Measurements from ENCODE around the gene WNK2.
"Not testable (repeated sequence)": the region's sequence is repeated elsewhere in the genome, so short reads cannot be mapped to it uniquely, and the experiment has no call there.

Gene WNK2

DNA sequence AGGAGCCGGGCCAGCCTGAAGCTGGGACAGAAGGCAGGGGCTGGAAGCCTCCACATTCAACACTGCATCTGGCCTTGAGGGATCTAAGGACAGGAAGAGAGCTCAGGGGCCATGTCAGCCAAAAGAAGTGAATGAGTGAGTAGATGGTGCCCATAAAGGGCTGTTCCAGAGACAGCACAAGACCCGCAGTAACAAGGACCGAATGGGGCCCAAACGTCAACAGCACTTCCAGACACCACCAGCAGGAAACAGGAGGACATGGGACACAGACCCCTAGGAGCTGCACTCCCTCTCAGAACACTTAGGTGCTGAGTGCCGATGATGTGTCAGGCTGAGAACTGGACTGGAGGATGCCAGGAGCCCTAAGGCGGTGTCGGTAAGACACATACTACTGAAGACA is 152.8 kb downstream of the WNK2 start:
- no peak for DNase-seq (ENCODE audit: low spot score)

DNA sequence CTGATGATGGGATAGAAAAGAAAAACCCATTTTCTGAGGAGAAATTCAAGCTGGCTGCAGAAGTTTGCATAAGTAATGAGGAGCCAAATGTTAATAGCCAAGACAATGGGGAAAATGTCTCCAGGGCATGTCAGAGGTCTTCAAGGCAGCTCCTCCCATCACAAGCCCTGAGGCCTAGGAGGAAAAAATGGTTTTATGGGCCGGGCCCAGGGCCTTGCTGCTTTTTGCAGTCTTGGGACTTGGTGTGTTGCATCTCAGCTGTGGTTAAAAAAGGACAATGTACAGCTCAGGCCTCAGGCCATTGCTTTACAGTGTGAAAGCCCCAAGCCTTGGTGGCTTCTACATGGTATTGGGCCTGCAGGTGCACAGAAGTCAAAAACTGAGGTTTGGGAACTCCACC is 154.3 kb downstream of the WNK2 start:
- not testable (repeated sequence) for DNase-seq (ENCODE audit: low spot score)

DNA sequence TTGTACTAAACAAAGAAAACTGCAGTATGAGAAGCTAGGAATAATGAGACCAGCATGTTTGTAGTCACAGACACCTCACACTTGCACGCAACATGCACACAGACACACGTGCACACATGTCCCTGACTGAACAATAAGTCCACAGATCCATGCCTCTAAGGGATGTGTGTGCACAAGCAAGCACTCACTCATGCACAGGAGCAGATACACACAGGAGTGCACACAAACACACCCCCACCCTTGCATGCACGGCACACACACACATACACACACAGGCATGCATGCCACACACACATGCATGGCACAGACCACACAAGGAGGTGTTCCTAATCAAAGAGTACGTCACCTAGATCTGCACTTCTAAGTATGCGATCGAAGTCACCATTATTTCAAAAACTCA is 156.2 kb downstream of the WNK2 start:
- no peak for DNase-seq (ENCODE audit: low spot score)

DNA sequence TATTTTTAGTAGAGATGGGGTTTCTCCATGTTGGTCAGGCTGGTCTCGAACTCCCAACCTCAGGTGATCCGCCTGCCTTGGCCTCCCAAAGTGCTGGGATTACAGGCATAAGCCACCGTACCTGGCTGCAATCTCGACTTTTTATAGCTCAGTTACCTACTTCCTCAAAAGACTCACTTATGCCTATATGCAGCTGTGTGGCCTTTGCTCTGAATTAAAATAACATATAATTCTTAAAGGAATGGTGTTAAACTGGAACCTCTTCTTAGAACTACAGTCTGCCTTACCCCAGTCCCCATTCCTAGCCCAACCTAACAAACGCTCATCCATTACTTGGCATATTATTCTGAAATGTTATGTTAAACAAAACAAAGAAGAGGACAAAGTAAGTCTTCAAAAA is 157.9 kb downstream of the WNK2 start:
- DNase-seq (ENCODE audit: low spot score) = not testable (repeated sequence)

DNA sequence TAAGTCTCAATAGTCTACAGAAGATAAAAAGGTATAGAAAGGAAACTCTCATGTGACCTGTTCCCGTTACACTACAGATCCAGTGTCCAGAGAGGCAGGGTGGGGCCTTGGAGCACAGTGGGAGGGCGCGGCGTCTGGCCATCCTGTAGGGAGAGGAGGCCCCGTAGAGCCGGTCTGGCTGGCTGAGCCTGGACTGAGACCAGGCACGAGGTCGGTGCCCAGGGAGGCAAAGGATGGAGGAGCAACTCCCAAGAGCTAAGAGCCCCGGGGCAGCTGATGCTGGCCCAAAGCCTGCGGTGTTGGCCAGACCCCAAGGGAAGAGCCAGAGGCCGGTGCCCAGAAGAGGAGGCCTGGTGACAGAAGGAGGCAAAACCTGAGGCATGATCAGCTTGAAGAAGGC is 158.5 kb downstream of the WNK2 start:
- not testable (repeated sequence) for DNase-seq (ENCODE audit: low spot score)

DNA sequence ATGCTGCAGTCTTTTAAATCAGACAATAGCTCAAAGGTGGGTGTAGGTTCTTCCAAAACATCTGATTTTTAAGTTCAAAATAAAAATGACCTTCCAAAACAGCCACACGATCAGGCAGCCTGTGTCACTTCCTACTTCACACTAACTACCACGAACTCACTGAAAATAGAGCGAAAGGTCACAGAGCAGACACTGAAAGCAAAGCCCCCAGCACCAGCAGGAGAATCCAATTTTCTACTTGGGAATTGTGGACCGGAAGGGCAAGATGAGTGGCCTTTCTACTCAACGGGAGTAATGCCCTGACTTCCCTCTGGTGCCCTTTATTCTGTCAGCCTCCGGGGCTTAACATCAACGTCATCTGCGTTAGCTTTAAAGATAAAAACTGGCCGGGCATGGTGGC is 159.7 kb downstream of the WNK2 start:
- no peak for DNase-seq (ENCODE audit: low spot score)

DNA sequence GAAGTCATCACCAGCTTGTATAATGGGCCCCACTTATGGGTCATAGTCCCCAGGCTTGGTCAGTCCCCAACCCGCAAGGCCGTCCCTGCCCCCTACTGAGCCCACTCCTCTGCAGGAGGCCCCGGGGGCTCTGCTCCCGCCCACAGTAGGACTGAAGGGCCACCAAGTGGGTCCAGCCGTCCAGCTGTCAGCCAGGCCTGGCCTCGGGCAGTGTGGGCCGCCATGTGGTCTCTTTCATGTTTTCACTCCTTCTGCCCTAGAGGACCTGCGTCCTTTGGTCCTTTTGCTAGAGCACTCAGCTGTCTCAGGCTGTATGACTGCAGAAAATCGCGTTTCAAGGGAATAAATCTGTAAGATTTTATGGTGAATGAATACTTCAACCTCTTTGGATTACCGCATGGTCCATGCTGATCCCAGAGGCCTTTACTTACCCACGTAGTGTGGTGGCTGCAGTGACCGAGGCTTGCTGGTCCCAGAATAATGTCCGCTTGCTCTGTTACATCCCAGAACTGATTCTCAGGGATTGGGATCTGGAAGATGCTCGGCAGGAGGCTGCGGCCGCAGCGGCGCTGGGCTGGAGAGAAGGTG is 161.8 kb downstream of the WNK2 start:
- no peak for DNase-seq (ENCODE audit: low spot score)

DNA sequence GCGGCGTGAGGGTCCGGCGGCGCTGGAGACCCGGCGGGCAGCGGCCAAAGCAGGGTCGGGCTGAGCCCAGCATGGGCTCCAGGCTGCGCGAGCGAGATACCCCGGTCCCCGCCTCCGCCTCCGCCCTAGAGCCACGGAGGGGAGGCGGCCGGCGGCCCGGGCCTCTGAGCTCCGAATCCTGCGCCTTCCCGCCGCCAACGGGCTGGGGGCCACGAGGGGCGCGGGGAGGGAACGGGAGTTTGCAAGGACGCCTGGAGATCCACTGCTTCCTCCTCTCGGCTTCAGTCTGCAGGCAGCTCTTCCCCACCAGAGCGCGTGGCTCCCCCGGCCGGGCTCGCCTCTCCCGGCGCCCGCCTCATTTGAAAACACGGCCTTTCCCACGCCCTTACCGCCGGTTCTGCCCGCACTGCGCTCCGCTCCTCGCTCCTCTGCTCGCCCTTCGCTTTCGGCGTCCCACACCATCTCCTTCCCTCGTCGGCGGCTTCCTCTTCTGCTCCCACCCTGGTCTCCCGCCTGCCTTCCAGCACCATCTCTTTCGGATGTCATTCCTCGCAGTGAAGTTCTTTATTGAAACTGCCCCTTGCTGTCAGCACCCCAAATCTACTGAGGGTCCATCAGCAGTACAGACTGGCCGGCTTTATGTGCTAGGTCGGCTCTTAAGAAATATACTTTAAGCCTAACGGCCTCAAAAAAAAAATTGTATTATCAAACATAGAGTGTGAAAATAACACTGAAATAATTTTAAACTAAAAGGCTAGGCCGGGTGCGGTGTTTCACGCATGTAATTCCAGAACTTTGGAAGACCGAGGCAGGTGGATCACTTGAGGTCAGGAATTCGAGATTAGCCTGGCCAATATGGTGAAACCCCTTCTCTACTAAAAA is 162.5 kb downstream of the WNK2 start:
- peak; percentile 49 for DNase-seq (ENCODE audit: low spot score)

DNA sequence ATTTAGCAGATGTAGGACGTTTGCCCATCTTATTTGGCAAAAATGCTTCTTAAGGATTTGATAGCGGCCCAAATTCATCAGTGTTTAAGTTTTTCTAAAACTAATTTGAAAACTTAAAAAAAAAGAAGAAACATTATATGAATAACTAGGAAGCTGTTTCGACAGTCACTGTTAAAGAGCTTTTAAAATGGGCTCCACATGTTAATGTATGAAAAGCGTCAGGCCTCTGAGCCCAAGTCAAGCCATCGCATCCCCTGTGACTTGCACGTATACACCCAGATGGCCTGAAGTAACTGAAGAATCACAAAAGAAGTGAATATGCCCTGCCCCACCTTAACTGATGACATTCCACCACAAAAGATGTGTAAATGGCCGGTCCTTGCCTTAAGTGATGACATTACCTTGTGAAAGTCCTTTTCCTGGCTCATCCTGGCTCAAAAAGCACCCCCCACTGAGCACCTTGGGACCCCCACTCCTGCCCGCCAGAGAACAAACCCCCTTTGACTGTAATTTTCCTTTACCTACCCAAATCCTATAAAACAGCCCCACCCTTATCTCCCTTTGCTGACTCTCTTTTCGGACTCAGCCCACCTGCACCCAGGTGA is 163.5 kb downstream of the WNK2 start:
- not testable (repeated sequence) for DNase-seq (ENCODE audit: low spot score)

DNA sequence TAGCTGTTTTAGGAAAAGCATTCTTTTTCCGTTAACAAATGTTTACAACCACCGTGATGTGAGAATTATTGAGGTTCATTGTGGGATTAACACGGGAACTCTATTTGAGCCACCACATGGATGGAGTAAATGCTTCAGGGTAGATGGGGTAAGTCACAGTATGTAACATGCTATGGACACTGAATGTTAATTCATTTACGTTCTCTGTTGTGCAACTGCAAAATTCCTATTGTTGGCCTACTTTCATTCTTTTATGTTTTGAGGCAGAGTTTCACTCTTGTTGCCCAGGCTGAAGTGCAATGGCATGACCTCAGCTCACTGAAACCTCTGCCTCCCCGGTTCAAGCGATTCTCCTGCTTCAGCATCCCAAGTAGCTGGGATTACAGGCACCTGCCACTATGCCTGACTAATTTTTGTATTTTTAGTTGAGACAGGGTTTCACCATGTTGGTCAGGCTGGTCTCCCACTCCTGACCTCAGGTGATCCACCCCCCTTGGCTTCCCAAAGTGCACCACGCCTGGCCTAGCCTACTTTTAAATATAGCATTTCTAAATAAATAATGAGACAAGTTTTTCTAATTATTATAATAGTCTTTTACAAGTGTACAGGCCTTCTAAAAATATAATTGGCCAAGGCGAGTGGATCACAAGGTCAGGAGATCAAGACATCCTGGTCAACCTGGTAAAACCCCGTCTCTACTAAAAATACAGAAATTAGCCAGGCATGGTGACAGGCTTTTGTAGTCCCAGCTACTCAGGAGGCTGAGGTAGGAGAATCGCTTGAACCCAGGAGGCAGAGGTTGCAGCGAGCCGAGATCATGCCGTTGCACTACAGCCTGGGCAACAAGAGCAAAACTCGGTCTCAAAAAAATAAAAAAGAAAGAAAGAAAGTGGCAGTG is 169.7 kb downstream of the WNK2 start:
- not testable (repeated sequence) for DNase-seq (ENCODE audit: low spot score)

DNA sequence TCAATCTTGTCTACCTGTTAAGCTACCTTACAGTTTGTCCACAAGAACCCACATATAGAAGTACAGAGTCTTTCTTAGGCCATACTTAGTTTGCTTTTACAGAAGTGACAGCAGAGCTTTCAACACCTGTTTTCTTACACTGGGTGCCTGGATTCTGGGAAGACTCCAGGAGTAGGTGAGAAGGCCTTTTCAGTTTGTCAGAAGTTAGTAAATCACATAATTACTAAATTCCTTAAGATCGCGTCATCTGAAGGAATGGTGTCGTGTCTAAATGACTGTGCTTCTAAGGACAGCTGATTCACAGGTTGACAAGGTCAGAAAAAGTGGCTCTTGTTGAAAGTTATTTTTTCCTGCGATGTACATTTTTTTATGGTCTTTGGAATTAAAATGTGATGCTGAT is 170.5 kb downstream of the WNK2 start:
- DNase-seq (ENCODE audit: low spot score) = no peak

DNA sequence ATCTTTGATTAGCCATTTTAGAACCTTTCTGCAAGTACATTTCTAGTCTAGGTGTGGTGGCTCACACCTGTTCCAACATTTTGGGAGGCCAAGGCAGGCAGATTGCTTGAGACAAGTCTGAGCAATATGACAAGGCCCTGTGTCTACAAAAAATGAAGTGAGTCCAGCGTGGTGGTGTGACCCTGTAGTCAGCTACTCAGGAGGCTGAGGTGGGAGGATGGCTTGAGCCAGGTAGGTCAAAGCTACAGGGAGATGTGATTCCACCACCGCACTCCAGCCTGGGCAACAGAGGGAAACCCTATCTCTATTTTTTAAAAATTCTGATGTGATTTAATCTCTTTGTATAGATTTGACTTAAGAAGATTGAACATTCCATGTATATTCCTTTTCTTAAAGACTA is 171.9 kb downstream of the WNK2 start:
- no peak for DNase-seq (ENCODE audit: low spot score)

DNA sequence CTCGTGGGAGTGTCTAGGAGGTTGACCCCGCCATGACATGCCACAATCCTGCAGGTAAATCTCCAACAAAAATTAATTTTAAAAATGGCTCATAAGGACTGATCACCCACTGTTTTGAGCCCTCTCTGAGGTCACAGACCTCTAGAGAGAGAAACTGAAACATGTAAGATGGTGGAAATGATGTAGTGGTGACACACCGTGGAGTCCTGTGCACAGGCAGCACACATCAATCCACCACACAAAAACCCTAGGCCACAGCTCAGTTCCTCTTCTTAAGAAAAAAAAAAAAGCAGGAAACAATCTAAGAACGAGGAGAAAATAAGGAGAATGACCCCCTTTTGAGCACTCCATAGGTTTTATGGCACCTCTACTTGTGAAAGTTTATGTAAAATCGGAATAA is 173.7 kb downstream of the WNK2 start:
- no peak for DNase-seq (ENCODE audit: low spot score)

DNA sequence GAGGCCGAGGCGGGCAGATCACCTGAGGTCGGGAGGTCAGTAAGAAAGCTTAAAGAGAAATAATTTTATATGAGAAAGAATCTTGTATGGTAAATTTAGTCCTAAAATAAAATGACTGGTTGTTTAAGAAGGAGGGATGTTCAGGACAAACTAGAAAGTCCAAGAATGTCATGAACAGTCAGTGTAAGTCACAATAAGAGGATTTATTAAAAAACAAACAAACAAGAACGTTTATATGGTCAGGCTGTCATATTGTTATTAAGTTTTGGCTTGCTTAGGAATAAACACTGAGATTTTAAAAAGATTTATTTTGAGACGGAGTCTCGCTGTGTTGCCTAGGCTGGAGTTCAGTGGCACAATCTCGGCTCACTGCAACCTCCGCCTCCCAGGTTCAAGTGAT is 176.0 kb downstream of the WNK2 start:
- not testable (repeated sequence) for DNase-seq (ENCODE audit: low spot score)

DNA sequence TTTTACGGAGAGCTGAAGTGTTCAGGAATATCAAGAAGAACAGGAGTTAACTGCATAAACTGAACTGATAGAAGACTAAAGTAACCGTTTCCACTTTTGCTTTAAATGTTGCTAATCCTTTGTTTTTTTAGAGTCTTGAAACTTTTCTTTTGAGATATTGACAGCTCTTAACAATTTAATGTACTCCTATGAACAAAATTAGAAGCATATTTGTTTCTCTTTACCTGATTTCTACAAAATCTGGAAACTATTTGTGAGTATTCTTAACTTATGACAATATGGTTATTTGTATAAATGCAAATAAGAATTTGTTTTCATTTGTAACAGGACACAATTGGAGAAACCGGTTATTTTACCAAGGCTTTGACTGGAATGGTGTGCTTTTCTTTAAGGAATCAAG is 178.1 kb downstream of the WNK2 start:
- DNase-seq (ENCODE audit: low spot score) = no peak

DNA sequence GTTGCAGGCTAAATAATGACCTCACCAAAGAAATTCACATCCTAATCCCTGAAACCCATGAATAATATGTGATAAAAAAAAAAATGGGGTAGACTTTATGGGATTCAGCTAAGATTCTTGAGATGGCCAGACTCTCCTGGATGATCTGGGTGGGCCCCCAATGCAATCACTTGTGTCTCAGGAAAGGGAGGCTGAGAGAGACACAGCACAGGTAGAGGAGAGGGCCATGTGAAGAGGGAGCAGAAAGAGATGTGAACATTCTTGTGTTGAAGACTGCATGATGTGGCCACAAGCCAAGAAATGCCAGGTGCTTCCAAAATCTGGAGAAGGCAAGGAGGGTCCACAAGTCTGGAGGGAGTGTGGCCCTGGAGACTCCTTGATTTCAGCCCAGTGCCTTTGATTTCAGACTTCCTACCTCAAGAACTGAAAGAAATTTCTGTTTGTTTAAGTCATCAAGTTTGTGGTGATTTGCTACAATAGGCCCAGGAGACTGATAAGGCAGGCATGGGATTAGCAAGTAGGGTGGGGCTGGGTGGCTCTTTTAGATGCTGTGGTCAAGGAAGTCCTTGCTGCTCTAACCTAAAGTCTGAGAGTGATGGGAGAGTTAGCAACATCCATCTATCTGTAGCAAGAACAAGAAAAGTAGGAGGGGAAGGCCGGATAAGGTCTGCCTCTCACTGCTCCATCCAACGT is 180.9 kb downstream of the WNK2 start:
- no peak for DNase-seq (ENCODE audit: low spot score)

DNA sequence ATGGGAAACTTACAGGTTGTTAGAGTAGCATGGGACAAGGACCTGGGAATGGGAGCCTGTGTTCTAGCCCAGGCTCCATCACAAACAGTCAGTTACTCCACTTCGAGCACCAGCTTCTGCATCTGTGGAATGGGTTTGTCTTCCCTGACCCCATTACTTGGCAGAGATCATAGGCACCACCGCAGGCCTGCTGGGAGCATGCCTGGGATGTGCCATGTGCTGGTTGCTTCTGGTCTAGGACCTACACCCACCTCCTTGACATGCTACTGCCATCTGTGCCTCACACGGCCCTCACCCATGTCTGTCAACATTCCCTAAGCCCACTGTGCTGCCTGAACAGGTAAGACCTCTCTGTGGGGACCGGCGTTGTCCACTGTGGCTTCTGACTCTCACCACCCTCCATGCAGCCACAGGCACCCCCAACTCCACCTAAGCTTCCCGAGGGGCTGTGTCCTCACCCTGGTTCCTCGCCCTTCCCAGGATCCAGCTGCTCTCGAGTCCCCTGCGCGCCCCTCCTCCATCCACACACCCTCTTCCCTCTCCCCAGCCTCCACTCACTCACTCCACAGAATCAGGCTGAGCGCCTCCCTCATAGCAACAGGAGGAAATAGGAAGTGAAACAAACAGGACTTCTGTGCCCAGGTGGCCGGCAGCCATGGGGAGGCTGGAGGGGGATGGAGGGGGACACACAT is 181.6 kb downstream of the WNK2 start:
- DNase-seq (ENCODE audit: low spot score) = no peak

DNA sequence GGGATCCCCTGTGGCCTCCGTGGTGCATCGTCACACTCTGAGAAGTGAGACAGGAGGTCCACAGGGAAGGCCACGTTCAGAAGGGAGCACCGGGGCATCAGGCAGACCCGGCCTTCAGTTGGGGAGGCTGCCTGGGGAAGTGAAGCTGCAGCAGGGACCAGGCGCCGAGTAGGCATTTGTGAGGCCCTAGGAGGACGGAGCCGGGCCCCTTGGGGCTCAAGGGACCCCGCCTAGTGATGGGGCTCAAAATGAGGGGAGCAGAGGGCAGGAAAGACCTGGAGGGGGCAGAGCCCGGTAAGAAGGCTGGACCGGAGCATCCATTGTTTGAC is 182.1 kb downstream of the WNK2 start:
- DNase-seq (ENCODE audit: low spot score) = no peak

DNA sequence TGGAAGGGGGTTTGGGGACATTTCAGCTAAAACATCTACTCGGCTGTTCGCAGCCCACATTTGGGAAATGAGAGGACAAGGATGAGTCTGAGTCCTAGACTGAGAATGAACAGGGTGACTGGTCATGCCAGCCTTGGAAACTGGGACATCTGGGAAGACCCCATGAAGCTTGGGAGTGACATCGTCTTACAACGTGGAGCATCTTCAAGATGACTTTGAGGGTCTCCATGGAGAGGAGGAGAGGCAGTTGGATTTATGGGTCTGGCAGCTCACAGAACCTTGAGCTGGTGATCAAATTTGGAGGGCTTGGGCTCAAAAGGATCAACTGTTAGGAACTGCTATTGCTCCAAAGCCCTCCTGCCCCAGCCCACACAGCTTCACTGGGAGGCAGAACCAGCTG is 182.5 kb downstream of the WNK2 start:
- not testable (repeated sequence) for DNase-seq (ENCODE audit: low spot score)

DNA sequence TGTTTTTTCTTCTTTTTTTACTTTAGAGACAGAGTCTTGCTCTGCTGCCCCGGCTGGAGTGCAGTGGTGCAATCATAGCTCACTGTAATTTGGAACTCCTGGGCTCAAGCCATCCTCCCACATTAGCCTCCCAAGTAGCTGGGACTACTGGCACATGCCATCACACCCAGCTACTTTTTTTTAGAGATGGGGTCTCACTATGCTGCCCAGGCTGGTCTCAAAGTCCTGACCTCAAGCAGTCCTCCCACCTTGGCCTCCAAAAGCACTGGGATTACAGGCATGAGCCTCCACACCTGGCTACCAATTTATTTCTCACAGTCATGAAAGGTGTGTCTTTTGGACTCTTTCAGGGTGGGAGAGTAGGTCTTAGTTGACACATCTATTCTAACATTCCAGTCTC is 184.5 kb downstream of the WNK2 start:
- DNase-seq (ENCODE audit: low spot score) = no peak

DNA sequence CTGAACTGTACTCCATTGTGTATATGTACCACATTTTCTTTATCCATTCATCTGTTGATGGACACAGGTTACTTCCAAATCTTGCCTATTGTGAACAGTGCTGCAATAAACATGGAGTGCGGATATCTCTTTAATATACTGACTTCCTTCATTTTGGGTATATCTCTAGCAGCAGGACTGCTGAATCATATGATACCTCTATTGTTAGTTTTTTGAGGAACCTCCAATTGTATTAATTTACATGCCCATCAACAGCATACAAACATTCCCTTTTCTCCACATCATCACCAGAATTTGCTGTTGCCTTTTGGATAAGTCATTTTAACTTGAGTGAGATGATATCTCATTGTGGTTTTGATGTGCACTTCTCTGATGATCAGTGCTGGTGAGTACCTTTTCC is 185.7 kb downstream of the WNK2 start:
- DNase-seq (ENCODE audit: low spot score) = no peak

Data from AG20443 (cell line).